HEK293 (cell line): ENCODE measurements around the gene ZWILCH.

Source experiments
- CTCF ChIP-seq: fragments of 450-650 bp; formaldehyde crosslinking; IDR thresholded peaks from 2 replicates; pipeline ENCODE4 v1.5.1; 2016; ENCODE audit warnings: missing biosample characterization, missing genetic modification characterization
- GLIS1 ChIP-seq: fragments of 450-650 bp; formaldehyde crosslinking; IDR thresholded peaks from 2 replicates; pipeline ENCODE4 v1.5.1; 2016; ENCODE audit warnings: missing biosample characterization, missing genetic modification characterization
- MZF1 ChIP-seq: fragments of 450-650 bp; formaldehyde crosslinking; IDR thresholded peaks from 2 replicates; pipeline ENCODE4 v1.5.1; 2017; ENCODE audit warnings: missing biosample characterization, missing genetic modification characterization, borderline replicate concordance
- PBX3 ChIP-seq: sonication (generic); formaldehyde crosslinking; IDR thresholded peaks from 2 replicates; pipeline ENCODE4 v1.8.1; 2022; ENCODE audit warnings: mild to moderate bottlenecking, moderate library complexity, missing genetic modification reagents
- SALL2 ChIP-seq: fragments of 450-650 bp; formaldehyde crosslinking; IDR thresholded peaks from 2 replicates; pipeline ENCODE4 v1.5.0; 2017; ENCODE audit warnings: missing biosample characterization, mild to moderate bottlenecking, missing genetic modification characterization, borderline replicate concordance
- ZBTB26 ChIP-seq: fragments of 450-650 bp; formaldehyde crosslinking; optimal IDR thresholded peaks from 2 replicates; pipeline ENCODE3; 2016; ENCODE audit warnings: missing biosample characterization, mild to moderate bottlenecking, missing genetic modification characterization
- ZNF629 ChIP-seq: fragments of 450-650 bp; formaldehyde crosslinking; IDR thresholded peaks from 2 replicates; pipeline ENCODE4 v1.5.1; 2017; ENCODE audit warnings: missing biosample characterization, missing genetic modification characterization
- ZSCAN18 ChIP-seq: fragments of 450-650 bp; formaldehyde crosslinking; IDR thresholded peaks from 2 replicates; pipeline ENCODE4 v1.5.1; 2016; ENCODE audit warnings: missing biosample characterization, missing genetic modification characterization
- ZSCAN5A ChIP-seq: fragments of 450-650 bp; formaldehyde crosslinking; IDR thresholded peaks from 2 replicates; pipeline ENCODE4 v1.5.1; 2016; ENCODE audit warnings: missing biosample characterization, missing genetic modification characterization

GRCh38 chr15:66563126-66563525 is 58.0 kb downstream of the ZWILCH start:
- TF ChIP-seq ZNF629 (tag by site-specific recombination) (no peak), CTCF (no peak), ZSCAN5A (tag by site-specific recombination) (no peak), GLIS1 (tag by site-specific recombination) (no peak), ZSCAN18 (no peak), MZF1 (no peak), SALL2 (tag by site-specific recombination) (no peak), PBX3 (CRISPR knock-in tag) (no peak), ZBTB26 (tag by site-specific recombination) (no peak)
